Coronary artery (tissue), 2 donors: ENCODE data around the gene LRG1.

Experiments used
- DNase-seq: peaks from one replicate; pipeline ENCODE4 v3.0.0-alpha.2; 2017; ENCODE audit warnings: low spot score
- H3K27ac ChIP-seq, 2 donors: fragments of 200-600 bp; sonication (generic); one replicate each; pipeline ENCODE4 v1.5.1; 2016 to 2019
- H3K4me3 ChIP-seq: fragments of 200-600 bp; sonication (generic); 2 replicates; pipeline ENCODE4 v1.5.1; 2016; ENCODE audit warnings: mild to moderate bottlenecking, moderate library complexity
- TF ChIP-seq, protein P1 (sequence below): fragments of 200-600 bp; sonication (generic); IDR thresholded peaks from one replicate; pipeline ENCODE4 v1.5.1; 2019; ENCODE audit warnings: antibody characterized with exemption

LRG1 gene

DNA sequence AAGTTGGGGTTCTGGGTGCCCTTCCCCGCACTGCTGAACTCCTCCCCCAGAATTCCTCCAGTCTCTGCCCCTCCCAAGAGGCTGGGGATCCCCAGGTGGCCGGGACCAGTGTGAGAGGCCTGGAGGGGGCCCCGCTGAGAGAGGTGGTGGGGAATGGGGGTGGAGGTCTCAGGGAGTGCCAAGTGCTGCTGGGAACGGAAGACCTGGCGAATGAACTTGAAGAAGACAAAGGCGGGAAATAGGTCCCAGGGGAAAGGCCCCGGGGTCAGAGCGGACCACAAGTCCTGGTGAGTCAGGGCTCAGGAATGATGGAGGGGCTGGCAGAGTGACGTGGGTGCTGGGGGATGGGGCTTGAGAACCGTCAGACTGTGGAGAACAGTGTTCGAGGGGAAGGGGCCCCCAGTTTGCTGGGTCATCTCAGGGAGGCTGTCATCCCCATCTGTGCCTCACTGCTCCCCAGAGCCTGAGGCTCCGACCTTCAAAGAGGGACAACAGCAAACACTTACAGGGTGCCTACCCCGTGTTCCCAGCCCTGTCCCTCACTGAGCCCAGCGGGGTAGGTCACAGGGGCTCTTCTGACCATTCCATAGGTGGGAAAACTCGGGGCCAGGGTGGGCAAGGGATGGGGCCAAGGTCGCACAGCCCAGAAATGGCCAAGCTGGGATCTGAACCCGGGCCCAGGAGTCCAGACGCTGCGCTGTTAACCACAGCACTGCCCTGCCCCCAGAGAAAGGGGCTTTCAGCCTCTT lies 35.6 kb upstream of the LRG1 start:
- TF ChIP-seq, protein P1, sequence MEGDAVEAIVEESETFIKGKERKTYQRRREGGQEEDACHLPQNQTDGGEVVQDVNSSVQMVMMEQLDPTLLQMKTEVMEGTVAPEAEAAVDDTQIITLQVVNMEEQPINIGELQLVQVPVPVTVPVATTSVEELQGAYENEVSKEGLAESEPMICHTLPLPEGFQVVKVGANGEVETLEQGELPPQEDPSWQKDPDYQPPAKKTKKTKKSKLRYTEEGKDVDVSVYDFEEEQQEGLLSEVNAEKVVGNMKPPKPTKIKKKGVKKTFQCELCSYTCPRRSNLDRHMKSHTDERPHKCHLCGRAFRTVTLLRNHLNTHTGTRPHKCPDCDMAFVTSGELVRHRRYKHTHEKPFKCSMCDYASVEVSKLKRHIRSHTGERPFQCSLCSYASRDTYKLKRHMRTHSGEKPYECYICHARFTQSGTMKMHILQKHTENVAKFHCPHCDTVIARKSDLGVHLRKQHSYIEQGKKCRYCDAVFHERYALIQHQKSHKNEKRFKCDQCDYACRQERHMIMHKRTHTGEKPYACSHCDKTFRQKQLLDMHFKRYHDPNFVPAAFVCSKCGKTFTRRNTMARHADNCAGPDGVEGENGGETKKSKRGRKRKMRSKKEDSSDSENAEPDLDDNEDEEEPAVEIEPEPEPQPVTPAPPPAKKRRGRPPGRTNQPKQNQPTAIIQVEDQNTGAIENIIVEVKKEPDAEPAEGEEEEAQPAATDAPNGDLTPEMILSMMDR: no peak
- peak overlapping the region in 1 of 2 donors; percentile 70 for H3K27ac ChIP-seq
- peak overlapping the region; percentile 10 for H3K4me3 ChIP-seq
- no peak for DNase-seq

DNA sequence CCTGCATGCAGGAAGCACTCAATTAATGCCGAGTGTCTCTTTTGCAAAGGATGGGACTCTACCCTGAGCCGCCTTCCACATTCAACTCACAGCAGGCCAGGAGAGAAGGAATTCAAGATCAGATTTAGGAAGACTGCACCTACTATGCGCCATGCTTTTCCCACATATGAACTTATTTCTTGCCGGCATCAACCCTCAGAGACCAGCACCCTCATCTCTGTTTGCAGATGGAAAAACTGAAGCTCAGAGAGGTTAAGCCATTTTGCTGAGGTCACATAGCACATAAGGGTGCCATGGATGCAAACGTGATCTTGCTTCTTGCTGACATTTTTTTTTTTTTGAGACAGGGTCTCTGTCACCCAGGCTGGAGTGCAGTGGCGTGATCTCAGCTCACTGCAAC lies 33.8 kb upstream of the LRG1 start:
- TF ChIP-seq, protein P1: no peak
- Histone ChIP-seq H3K27ac (no peak overlapping the region), H3K4me3 (no peak overlapping the region)
- no peak for DNase-seq

DNA sequence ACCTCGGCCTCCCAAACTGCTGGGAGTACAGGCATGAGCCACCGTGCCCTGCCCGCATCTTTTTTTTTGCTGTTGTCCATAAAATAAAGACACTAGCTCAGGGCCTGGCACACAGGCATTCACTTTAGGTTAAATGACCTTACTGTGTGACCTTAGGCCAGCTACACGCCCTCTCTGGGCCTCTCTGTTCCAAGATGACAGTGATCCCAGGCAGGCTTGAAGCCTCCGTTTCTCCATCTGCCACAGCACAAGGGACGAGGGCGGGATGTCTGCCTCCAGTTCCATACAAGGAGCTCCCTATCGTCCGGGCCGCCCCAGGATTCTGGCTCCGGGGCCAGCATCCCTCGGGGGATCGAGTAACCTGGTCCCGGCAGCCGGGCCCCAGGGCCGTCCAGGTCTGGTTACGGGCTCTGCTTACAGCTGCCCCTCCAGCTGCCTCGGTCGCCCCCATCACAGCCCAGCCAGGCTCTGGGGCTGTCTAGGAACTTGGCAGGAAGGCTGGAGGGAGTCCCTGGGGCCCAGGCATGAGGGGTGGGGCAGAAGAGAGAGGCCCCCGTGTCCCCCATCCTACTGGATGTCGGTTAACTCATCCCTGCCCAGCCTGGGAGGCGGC lies 31.6 kb upstream of the LRG1 start:
- TF ChIP-seq, protein P1: no peak
- DNase-seq: no peak
- Histone ChIP-seq H3K27ac (no peak overlapping the region), H3K4me3 (no peak overlapping the region)

DNA sequence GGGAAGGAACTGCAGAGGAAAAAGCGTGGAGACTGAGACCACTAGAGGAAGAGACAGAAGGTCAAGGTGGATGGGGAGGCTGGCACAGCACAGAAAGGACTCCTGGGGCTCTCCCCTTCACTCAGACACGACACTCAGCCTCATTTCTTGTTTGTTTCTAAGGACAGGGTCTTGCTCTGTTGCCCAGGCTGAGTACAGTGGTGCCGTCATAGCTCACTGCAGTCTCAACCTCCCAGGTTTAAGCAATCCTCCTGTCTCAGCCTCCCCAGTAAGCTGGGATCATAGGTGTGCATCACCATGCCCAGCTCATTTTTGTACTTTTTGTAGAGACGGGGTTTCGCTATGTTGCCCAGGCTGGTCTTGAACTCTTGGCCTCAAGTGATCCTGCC lies 31.1 kb upstream of the LRG1 start:
- Histone ChIP-seq H3K4me3 (no peak overlapping the region), H3K27ac (no peak overlapping the region)
- no peak for DNase-seq
- TF ChIP-seq, protein P1: no peak

DNA sequence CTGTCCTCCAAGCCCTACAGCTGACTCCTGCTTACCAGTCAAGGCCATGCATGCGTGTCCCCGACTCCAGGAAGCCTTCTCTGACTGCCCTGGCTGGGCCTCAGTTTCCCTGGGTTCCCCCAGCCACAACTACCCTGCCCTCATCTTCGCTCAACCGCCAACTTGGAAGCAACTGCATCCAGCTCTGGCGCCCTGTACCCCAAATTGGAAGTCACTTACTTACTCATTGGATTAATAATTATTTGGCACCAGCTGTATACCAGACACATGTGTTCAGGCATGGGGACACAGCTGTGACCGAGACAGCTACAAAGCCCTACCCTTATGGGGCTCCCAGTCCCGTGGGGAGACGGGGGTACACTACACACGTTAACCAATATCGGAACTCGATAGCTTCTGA lies 30.6 kb upstream of the LRG1 start:
- no peak for DNase-seq
- TF ChIP-seq, protein P1: no peak
- no peak overlapping the region for H3K4me3 ChIP-seq
- no peak overlapping the region for H3K27ac ChIP-seq

DNA sequence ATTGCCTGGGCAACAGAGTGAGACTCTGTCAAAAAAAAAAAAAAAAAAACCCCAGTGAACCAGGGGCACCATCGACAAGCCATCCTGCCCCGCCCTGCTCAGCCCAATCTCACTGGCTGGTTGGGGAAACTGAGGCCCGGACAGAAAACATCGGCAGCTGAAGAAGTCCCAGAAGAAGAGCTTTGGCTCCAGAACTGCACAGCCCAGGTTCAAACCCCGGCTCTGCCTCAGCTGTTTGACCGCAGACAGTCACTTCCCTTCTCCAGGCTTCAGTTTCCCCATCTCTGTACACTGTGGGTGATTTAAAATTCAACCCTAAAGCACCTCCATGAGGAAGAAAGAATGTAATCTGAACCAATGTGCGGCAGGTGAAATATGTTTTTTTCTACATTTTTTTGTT lies 29.1 kb upstream of the LRG1 start:
- Histone ChIP-seq H3K27ac (no peak overlapping the region), H3K4me3 (no peak overlapping the region)
- no peak for DNase-seq
- TF ChIP-seq, protein P1: no peak

DNA sequence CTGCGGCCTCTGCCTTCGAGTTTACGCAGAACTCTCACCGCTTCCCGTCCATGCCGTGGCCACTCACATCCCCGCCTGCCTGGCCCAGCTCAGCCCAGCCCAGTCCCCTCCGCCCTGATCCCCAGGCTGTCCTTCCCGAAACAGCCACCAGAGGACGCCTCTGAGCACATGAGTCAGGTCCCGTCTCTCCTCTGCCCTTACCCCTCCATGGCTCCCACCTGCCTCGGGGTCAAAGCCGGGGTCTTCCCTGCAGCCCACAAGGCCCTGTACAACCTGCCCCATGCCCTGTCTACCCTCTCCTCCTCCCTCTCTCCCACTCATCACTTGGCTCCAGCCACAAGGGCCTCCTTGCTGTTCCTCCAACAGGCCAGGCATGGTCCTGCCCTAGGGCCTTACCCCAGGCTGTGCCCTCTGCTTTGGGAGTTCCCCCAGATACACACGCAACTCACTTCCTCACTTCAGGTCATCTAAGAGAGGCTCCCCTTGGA lies 27.8 kb upstream of the LRG1 start:
- Histone ChIP-seq H3K27ac (no peak overlapping the region), H3K4me3 (no peak overlapping the region)
- no peak for DNase-seq
- TF ChIP-seq, protein P1: peak; percentile 22
